ENCODE results near the gene VPREB1.
"Not testable (repeated sequence)": the region's sequence is repeated elsewhere in the genome, so short reads cannot be mapped to it uniquely, and the experiment has no call there.

The VPREB1 gene

GRCh38 chr22:22213231-22213630 is 31.4 kb upstream of the VPREB1 start:
- DNase-seq (ENCODE audit: low read depth in 1 of 2, low spot score in 1 of 2), result no peak

GRCh38 chr22:22214819-22215329 is 29.7 kb upstream of the VPREB1 start:
- no peak for DNase-seq (ENCODE audit: low read depth in 1 of 2, low spot score in 1 of 2)

- no peak for DNase-seq (ENCODE audit: low read depth in 1 of 2, low spot score in 1 of 2)
These were observed 28.7 kb upstream of the VPREB1 start for GRCh38 chr22:22215659-22216449.

GRCh38 chr22:22216450-22216959 is 28.1 kb upstream of the VPREB1 start:
- DNase-seq (ENCODE audit: low read depth in 1 of 2, low spot score in 1 of 2), result no peak

- no peak for DNase-seq (ENCODE audit: low read depth in 1 of 2, low spot score in 1 of 2)
These were observed 26.3 kb upstream of the VPREB1 start for GRCh38 chr22:22218302-22218701.

- DNase-seq (ENCODE audit: low read depth in 1 of 2, low spot score in 1 of 2), result no peak
These were observed 25.2 kb upstream of the VPREB1 start for GRCh38 chr22:22219140-22219996.

GRCh38 chr22:22221043-22221442 is 23.5 kb upstream of the VPREB1 start:
- DNase-seq (ENCODE audit: low read depth in 1 of 2, low spot score in 1 of 2), result not testable (repeated sequence)

GRCh38 chr22:22226448-22227187 is 18.0 kb upstream of the VPREB1 start:
- DNase-seq (ENCODE audit: low read depth in 1 of 2, low spot score in 1 of 2), result no peak

- DNase-seq (ENCODE audit: low read depth in 1 of 2, low spot score in 1 of 2), result no peak
These were observed 16.2 kb upstream of the VPREB1 start for GRCh38 chr22:22228421-22228820.

- DNase-seq (ENCODE audit: low read depth in 1 of 2, low spot score in 1 of 2), result no peak
These were observed 15.7 kb upstream of the VPREB1 start for GRCh38 chr22:22228921-22229320.

GRCh38 chr22:22229683-22230420 is 14.7 kb upstream of the VPREB1 start:
- no peak for DNase-seq (ENCODE audit: low read depth in 1 of 2, low spot score in 1 of 2)

- DNase-seq (ENCODE audit: low read depth in 1 of 2, low spot score in 1 of 2), result no peak
These were observed 14.1 kb upstream of the VPREB1 start for GRCh38 chr22:22230438-22230837.

- no peak for DNase-seq (ENCODE audit: low read depth in 1 of 2, low spot score in 1 of 2)
These were observed 11.5 kb upstream of the VPREB1 start for GRCh38 chr22:22233081-22233480.

GRCh38 chr22:22235558-22235957 is 9.0 kb upstream of the VPREB1 start:
- DNase-seq (ENCODE audit: low read depth in 1 of 2, low spot score in 1 of 2), result peak in 1 of 2 donors; percentile 13

GRCh38 chr22:22237521-22237920 is 7.1 kb upstream of the VPREB1 start:
- no peak for DNase-seq (ENCODE audit: low read depth in 1 of 2, low spot score in 1 of 2)

- DNase-seq (ENCODE audit: low read depth in 1 of 2, low spot score in 1 of 2), result no peak
These were observed 5.2 kb upstream of the VPREB1 start for GRCh38 chr22:22239311-22239939.

GRCh38 chr22:22241554-22241898 is 3.1 kb upstream of the VPREB1 start:
- no peak for DNase-seq (ENCODE audit: low read depth in 1 of 2, low spot score in 1 of 2)

GRCh38 chr22:22242488-22242887 is 2.1 kb upstream of the VPREB1 start:
- no peak for DNase-seq (ENCODE audit: low read depth in 1 of 2, low spot score in 1 of 2)

GRCh38 chr22:22243033-22243680 is 1.4 kb upstream of the VPREB1 start:
- no peak for DNase-seq (ENCODE audit: low read depth in 1 of 2, low spot score in 1 of 2)
